AG04449 (cell line): ENCODE data around the gene DEFB128.

Experiments used
- CTCF ChIA-PET: fragments of 350-600 bp; formaldehyde crosslinking; extraction: SDS; loops from one replicate; lab custom pipeline; 2021; ENCODE audit warnings: antibody characterized with exemption; lab: Yijun Ruan, JAX
- POLR2A ChIA-PET: fragments of 400-600, 350-600 bp; formaldehyde crosslinking; extraction: SDS; loops from one replicate; lab custom pipeline; 2020; ENCODE audit warnings: antibody characterized with exemption, inconsistent platforms; lab: Yijun Ruan, JAX
- DNase-seq: peaks from one replicate; pipeline ENCODE4 v3.0.0-alpha.2; 2010; ENCODE audit warnings: low read depth, low spot score
- H3K4me3 ChIP-seq: 2 replicates; pipeline ENCODE4 v1.5.1; 2011; ENCODE audit warnings: low read depth, mild to moderate bottlenecking, control low read depth, low read length
- CTCF ChIP-seq: IDR thresholded peaks from one replicate; pipeline ENCODE4 v1.5.1; 2011; ENCODE audit warnings: mild to moderate bottlenecking, moderate library complexity, low read length, control low read depth, inconsistent platforms; ENCODE audit not compliant: insufficient read depth; ENCODE audit errors: missing control alignments

The DEFB128 gene

GRCh38 chr20:221258-221830 is 31.8 kb upstream of the DEFB128 start:
- no peak for DNase-seq

GRCh38 chr20:219290-220115 is 30.0 kb upstream of the DEFB128 start:
- no peak for TF ChIP-seq CTCF
- ChIA-PET CTCF (interaction anchor here (0.5 to 1.1 kb wide), 4 partner anchors 9 to 97 kb away, joined by 3 to 4 read pairs (median 3); no protein-coding TSS in a partner anchor), POLR2A (no interaction called here)
- H3K4me3 ChIP-seq: no peak overlapping the region
- DNase-seq: no peak

More at GRCh38 chr20:221258-221830, 31.8 kb upstream of the DEFB128 start:
- ChIA-PET POLR2A (no interaction called here), CTCF (no interaction called here)
- TF ChIP-seq CTCF: no peak
- H3K4me3 ChIP-seq: no peak overlapping the region

- ChIA-PET CTCF (interaction anchor here (0.9 to 1.8 kb wide), 2 partner anchors 41 to 113 kb away, joined by 3 to 4 read pairs; no protein-coding TSS in a partner anchor), POLR2A (no interaction called here)
- no peak for TF ChIP-seq CTCF
- H3K4me3 ChIP-seq: no peak overlapping the region
- no peak for DNase-seq
Observed at GRCh38 chr20:217266-217665, 27.8 kb upstream of the DEFB128 start.

GRCh38 chr20:215796-216195 is 26.3 kb upstream of the DEFB128 start:
- no peak overlapping the region for H3K4me3 ChIP-seq
- ChIA-PET CTCF (interaction anchor here (2.1 kb wide), 1 partner anchor 51 kb away, joined by 5 read pairs; no protein-coding TSS in a partner anchor), POLR2A (no interaction called here)
- TF ChIP-seq CTCF: no peak
- no peak for DNase-seq

- TF ChIP-seq CTCF: no peak
- CTCF ChIA-PET: interaction anchor here (0.9 to 2.1 kb wide), 4 partner anchors 8 to 116 kb away, joined by 3 to 9 read pairs (median 4); no protein-coding TSS in a partner anchor
- no peak overlapping the region for H3K4me3 ChIP-seq
- no peak for DNase-seq
- POLR2A ChIA-PET: no interaction called here
Observed at GRCh38 chr20:214383-214782, 24.9 kb upstream of the DEFB128 start.

GRCh38 chr20:210809-211502 is 21.4 kb upstream of the DEFB128 start:
- ChIA-PET POLR2A (no interaction called here), CTCF (interaction anchor here (0.8 to 2.7 kb wide), 4 partner anchors 55 to 135 kb away, joined by 3 to 17 read pairs (median 4); no protein-coding TSS in a partner anchor)

More at GRCh38 chr20:210809-211502, 21.4 kb upstream of the DEFB128 start:
- no peak overlapping the region for H3K4me3 ChIP-seq
- DNase-seq: no peak
- no peak for TF ChIP-seq CTCF
